ENCODE results near the gene SLC9C1.

SLC9C1 gene

GRCh38 chr3:112133626-112134334 is 160.2 kb downstream of the SLC9C1 start:
- TF ChIP-seq CTCF (IDR thresholded peaks at IDR 0.05), result no peak
- no peak overlapping the region for H3K4me3 ChIP-seq (ENCODE audit: low read depth in 1 of 2, low read length in 1 of 2)
- H3K27ac ChIP-seq, result peak overlapping the region; percentile 73
- H3K27me3 ChIP-seq, result no peaks in the 10 kb centered on the region
- peaks cover 23 to 52% of the 10 kb centered on the region in 2 experiments for H3K4me1 ChIP-seq (ENCODE audit: control insufficient read depth in 1 of 2, insufficient read depth in 1 of 2, low read depth in 1 of 2, low read length in 1 of 2)
- no peaks in the 10 kb centered on the region for H3K36me3 ChIP-seq
- H3K9me3 ChIP-seq, result no peaks in the 10 kb centered on the region

DNA sequence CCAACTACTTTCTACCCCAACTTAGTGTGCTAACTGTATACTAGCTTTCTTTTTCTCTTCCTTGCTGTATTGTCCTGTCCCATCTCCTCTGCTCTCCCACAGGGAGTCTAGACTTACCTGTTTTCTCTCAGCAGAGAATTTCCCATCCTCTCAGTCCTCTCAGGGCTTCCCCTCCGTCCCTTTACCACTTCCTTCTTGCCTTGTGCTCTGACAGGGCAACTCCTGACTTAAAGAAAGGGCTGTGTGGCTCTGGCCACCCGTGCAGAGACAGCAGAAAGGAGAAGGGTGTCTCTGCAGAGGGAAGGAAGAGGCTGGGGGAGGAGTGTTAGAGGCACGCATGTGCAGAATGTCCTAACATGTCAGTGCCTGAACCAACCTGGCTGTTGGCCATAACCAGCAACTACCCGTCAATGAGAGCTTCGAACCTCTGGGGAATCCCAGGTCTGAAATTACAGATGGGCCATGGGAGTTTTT is 161.0 kb downstream of the SLC9C1 start, which contains the start of gene GCSAM:
GCSAM (minus strand) TSS at position 274 of the 474 bp plus-strand sequence; CDS start at position 146, 128 bp downstream.
- Histone ChIP-seq H3K4me3 (ENCODE audit: low read depth in 1 of 2, low read length in 1 of 2) (peak within 1 kb of the TSS in 1 of 2 experiments; percentile 2), H3K9me3 (no peaks in the 10 kb centered on the region), H3K4me1 (ENCODE audit: control insufficient read depth in 1 of 2, insufficient read depth in 1 of 2, low read depth in 1 of 2, low read length in 1 of 2) (peaks cover 23 to 54% of the 10 kb centered on the region in 2 experiments), H3K36me3 (no peaks in the 10 kb centered on the region), H3K27ac (peak within 1 kb of the TSS; percentile 73), H3K27me3 (no peaks in the 10 kb centered on the region)
- TF ChIP-seq CTCF (IDR thresholded peaks at IDR 0.05), result no peak

DNA sequence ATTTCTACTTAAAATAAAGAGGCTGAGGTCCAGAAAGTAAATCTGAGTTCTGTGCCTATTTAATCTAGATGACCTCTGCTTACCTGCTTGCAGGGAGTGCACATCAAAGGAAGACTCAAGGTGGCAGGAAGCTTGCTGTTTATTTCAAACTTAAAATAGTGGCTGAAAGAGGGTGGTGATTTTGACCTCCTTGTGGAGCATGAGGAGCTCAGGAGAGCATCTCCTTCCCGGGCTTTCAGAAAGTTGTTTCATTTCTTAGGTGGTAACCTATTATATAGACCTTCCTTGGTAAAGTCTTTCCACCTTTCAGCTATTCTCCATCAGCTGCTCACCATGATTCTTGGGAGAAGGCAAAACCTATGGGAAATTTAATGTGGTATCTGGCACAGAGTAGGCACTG is 161.5 kb downstream of the SLC9C1 start:
- no peaks in the 10 kb centered on the region for H3K36me3 ChIP-seq
- TF ChIP-seq CTCF (IDR thresholded peaks at IDR 0.05), result no peak
- H3K27ac ChIP-seq, result peak overlapping the region; percentile 73
- no peaks in the 10 kb centered on the region for H3K9me3 ChIP-seq
- H3K4me3 ChIP-seq (ENCODE audit: low read depth in 1 of 2, low read length in 1 of 2), result no peak overlapping the region
- H3K27me3 ChIP-seq, result no peaks in the 10 kb centered on the region
- H3K4me1 ChIP-seq (ENCODE audit: control insufficient read depth in 1 of 2, insufficient read depth in 1 of 2, low read depth in 1 of 2, low read length in 1 of 2), result peaks cover 23 to 55% of the 10 kb centered on the region in 2 experiments

DNA sequence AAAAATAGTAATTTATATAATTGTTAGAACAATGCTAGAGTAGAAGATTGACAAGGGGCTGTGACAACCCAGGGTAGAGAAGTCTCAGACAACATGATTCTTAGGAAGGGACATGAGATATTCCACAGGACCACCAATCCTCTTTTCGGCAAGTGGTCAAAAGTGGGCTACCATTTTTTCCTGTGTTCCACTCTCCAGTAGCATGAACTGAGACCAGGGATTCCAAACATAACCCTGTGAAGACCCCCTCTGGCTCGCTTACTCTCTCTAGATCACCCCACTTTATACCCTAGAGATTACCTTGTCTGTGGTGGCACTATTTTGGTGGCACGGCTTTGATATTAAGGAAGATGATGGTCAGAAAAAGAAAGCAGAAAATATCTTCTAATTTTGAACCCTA is 161.9 kb downstream of the SLC9C1 start:
- peaks cover 23 to 57% of the 10 kb centered on the region in 2 experiments for H3K4me1 ChIP-seq (ENCODE audit: control insufficient read depth in 1 of 2, insufficient read depth in 1 of 2, low read depth in 1 of 2, low read length in 1 of 2)
- H3K27ac ChIP-seq, result peak overlapping the region; percentile 73
- no peaks in the 10 kb centered on the region for H3K36me3 ChIP-seq
- H3K4me3 ChIP-seq (ENCODE audit: low read depth in 1 of 2, low read length in 1 of 2), result no peak overlapping the region
- no peaks in the 10 kb centered on the region for H3K9me3 ChIP-seq
- no peaks in the 10 kb centered on the region for H3K27me3 ChIP-seq
- TF ChIP-seq CTCF (IDR thresholded peaks at IDR 0.05), result no peak

DNA sequence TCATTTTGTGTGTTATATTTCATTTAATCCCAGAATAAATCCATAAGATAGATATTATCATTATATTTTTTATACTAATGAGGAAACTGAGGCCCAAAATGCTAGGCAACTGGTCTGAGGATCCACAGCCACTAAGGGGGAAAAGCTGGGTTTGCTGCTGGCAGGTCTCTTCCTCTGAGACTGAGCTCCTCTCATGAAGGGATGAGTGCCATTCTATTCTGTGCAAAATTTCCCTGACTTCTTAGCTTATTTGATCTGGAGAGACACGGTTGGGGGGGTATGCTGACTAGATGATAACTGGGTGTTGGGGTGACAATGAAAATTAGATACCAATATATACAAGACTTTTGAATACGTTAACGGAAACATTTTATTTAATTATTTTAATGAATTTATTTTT is 162.9 kb downstream of the SLC9C1 start:
- Histone ChIP-seq H3K27me3 (no peaks in the 10 kb centered on the region), H3K4me1 (ENCODE audit: control insufficient read depth in 1 of 2, insufficient read depth in 1 of 2, low read depth in 1 of 2, low read length in 1 of 2) (peaks cover 23 to 57% of the 10 kb centered on the region in 2 experiments), H3K9me3 (no peaks in the 10 kb centered on the region), H3K4me3 (ENCODE audit: low read depth in 1 of 2, low read length in 1 of 2) (no peak overlapping the region), H3K36me3 (no peaks in the 10 kb centered on the region), H3K27ac (no peak overlapping the region)
- no peak for TF ChIP-seq CTCF (IDR thresholded peaks at IDR 0.05)

Data from neutrophil (primary cell).